HG03558 (cell line): ENCODE measurements around the gene CCDC30.

ENCODE experiments used
- ATAC-seq: cut with Tn5 transposase; IDR thresholded peaks from one replicate; pipeline ENCODE4 v1.9.1; 2021; ENCODE audit warnings: moderate number of reproducible peaks; ENCODE audit not compliant: unreplicated experiment; ENCODE audit errors: extremely low read depth

CCDC30 gene

GRCh38 chr1:42462828-42463763 lies at the start of gene CCDC30:
TSS of gene CCDC30 (plus strand) at chr1:42463286. CDS start at chr1:42480552, 17,266 bp downstream.
- peak; percentile 96 for ATAC-seq

DNA sequence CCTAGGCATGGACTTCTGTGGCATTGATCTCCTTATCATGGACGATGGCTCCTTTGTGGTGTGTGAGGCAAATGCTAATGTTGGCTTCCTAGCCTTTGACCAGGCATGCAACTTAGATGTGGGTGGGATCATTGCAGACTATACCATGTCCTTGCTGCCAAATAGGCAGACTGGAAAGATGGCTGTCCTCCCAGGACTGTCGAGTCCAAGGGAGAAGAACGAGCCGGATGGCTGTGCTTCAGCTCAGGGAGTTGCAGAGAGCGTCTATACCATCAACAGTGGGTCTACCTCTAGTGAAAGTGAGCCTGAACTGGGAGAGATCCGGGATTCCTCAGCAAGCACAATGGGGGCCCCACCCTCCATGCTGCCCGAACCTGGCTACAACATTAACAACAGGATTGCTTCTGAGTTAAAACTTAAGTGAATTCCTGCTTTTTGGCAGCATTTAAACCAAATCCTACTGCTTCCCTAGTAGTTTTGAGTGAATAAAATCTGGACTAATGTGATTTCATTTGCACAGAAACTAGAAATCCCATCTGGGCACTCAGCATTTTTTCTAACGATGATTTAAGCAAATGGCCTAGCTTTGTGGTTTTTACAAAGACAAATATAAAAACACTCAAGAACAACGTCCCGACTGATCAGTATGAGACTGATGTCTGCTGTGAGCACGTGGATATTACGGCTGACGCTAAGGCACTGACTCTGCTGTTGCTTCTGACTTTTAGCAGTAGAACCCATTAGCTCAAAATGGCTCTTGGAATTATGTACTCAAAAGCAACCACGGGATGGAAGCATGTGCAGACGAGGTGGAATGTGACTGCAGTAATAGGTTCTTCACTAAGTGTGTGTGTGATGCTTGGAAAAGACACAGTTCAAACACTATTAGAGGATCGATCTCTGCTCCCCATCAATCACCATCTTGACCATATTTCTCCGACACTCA lies 48.3 kb upstream of the CCDC30 start:
- ATAC-seq, result no peak

DNA sequence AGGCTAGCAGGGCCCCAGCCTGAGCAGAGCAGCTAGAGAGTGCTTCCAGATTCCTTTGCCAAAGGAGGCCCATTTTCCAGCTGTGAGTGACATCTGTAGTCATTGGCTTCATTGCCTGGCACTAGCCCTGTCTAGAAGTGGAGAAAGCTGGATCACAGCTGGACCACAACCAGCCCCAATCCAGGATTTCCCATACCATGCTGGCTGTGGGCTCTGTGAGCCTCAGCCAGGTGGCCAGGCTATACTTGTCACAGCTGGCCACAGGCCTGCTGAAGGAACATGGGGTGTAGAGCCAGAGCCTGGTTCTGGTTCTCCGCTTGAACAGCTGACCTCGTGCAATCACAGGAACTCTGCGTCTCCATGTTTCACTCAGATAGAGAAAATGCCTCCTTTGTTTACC lies 45.9 kb upstream of the CCDC30 start:
- ATAC-seq, result no peak

- no peak for ATAC-seq
These were observed 44.6 kb upstream of the CCDC30 start for GRCh38 chr1:42418516-42418915.

DNA sequence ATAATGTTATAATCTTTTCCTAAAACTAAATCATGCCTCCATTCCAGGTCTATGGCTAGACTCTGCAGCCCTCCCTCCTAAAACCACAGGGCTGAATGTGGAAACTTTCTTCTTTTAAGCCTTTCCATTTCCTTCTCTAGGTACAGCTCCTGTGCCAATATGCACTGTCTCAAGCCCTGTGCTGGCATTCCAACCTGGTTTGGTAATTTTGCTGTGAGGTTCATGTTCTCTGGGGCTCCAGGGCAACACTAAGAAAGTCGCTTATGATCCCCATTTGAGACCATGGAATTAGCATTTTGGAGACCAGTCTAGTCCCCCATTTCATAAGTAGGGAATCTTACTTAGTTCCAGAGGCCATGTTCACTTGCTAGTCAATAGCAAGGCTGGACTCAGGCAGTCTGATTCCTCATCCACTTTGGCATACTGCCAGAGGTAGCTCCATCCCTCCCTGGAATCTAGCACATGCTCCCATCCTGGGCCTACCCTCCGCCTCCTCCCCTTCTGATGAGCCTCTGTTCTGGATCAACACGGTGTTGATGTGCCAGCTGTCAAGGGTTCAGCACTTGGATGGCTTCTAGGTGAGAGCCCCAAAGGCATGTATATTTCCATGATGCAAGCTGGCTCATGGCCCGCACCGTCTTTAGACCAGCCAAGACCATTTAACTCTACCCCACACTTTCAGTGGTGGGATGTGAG lies 43.8 kb upstream of the CCDC30 start:
- no peak for ATAC-seq

- ATAC-seq, result no peak
These were observed 43.0 kb upstream of the CCDC30 start for GRCh38 chr1:42420121-42420520.

DNA sequence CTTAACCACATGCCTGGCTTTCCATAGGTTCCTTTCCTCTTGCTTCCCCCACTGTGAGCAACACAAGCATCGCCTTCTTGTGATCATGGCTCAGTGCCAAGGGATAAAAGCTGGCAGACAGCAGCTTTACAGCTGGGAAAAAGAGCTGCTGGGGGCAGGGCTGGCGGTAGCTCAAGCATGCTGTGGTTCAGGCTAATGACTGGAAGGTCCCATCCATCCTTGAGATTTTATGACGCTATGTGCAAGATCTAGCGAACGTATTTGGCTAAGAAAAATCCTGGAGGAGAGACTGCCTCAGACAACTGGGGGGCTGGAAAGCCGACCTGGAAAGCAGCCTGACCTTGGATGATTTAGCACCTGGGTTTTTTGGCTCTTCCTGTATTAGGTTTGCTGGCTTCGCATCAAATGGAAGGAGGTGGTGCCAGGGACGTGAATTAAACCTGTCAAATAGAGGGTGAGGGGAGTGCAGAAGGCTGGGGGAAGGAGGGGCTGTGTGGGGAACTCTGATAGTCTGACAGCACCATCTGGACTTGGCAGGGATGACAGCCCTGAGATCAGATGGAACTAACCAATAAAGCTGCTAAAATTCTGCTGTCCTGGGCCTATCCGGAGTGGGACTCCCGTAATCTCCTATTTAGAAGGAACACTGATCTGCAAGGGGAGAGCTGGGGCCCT lies 42.0 kb upstream of the CCDC30 start:
- no peak for ATAC-seq

GRCh38 chr1:42422737-42423136 lies 40.3 kb upstream of the CCDC30 start:
- ATAC-seq, result no peak

- no peak for ATAC-seq
These were observed 39.4 kb upstream of the CCDC30 start for GRCh38 chr1:42423681-42424080.

DNA sequence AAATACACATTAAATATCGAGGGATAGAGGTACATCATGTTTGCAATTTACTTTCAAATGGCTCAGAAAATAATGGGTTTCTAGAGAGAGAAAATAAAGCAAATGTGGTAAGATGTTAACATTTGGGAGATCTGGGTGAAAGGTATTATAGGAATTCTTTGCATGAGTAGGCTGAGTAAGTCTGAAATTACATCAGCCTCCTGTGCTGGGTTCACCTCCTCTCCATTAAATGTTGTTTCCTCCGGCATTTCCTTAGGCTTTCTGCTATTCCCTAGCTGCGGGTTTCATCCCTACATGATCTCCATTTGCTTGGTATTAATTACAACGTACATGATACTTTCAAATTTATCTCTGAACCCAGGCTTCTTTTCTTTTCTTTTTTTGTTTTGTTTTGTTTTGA lies 38.9 kb upstream of the CCDC30 start:
- no peak for ATAC-seq

DNA sequence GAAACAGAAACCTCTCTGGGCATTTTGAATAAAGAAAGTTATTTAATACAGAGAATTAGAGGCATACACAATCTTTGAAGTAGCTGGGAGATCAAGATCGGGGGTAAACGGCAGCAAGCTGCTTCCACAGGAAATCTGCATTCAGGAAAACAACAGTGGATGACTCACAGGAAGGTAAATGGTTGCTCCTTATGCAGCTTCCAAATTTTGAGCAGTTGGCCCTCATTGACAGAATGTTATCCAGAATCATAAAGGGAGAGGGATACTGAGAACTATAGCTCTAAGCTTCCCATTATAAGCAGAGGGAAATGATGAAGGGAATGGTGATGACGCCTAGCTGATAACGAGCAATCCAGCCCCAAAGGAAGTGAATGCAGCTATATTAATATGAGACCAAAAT lies 35.8 kb upstream of the CCDC30 start:
- no peak for ATAC-seq

GRCh38 chr1:42429603-42430002 lies 33.5 kb upstream of the CCDC30 start:
- ATAC-seq, result no peak

GRCh38 chr1:42430286-42431135 lies 32.6 kb upstream of the CCDC30 start:
- ATAC-seq, result no peak

DNA sequence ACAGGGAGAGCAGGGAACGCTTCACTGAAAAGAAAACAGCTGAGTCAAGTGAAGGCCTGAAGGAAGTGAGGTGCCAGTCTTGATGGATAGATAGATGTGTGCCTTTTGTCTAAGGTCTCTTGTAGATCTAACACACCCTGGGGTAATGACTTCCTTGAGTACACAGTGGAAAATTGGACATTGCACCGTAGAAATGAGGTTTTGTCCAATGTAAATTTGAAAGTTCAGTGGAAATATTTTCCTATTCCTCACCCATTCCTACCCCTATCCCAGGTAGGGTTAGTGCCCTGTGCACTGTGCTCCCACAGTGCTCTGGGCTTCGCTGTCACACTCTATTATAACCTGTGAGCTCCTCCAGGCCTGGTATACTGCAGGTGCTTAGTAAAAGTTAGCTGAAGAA lies 31.6 kb upstream of the CCDC30 start:
- no peak for ATAC-seq

DNA sequence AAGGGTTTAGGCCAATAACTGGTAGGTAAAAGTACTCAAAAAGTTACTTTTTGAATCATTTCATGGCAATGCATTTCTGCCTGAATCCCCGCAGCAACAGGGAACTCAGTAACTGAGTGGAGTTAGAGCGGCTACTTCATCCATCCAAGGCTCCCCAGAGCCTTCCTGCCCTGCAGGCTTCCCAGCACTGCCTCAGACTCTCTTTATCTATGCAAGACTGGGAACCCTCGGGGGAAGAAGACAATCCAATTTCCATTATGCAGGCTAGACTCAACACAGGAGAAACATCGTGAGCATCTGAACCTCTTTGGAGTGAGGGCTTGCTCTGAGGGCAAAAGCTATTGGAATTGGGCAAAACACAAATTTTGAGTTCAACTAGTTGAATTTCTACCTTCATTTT lies 30.4 kb upstream of the CCDC30 start:
- ATAC-seq, result no peak

GRCh38 chr1:42433369-42433768 lies 29.7 kb upstream of the CCDC30 start:
- no peak for ATAC-seq

DNA sequence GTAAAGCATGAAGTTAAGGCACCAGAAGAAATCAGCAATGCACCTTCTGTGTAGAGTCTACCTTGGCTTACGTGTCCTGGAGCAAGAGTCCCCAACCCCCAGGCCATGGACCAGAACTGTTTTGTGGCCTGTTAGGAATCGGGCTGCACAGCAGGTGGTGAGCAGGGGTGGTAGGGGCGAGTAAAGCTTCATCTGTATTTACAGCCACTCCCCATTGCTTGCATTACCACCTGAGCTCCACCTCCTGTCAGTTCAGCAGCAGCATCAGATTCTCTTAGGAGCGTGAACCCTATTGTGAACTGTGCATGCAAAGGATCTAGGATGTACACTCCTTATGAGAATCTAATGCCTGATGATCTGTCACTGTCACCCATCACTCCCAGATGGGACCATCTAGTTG lies 28.7 kb upstream of the CCDC30 start:
- no peak for ATAC-seq

- ATAC-seq, result no peak
These were observed 23.1 kb upstream of the CCDC30 start for GRCh38 chr1:42439940-42440339.

GRCh38 chr1:42442662-42443061 lies 20.4 kb upstream of the CCDC30 start:
- no peak for ATAC-seq
